ENCODE results near the gene GATB. TPM values are rescaled to one million over a fixed set of nuclear protein-coding genes. Genes with fewer than 3 reads are reported as not detected.

The GATB gene
- total RNA-seq, 1 donor from 2014 or later, result 20.9 TPM

DNA sequence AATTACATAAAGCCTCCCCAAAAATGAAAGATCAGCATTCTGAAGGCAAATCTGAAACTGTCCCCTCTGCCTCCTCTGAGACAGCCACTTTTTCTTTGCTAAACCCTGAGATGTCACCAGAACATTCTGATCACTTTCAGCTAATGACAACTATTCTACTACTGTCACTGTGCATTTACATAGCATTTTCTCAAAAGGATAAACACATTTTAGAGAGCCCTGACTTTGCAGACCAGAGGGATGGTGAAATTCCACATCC is 72.1 kb downstream of the GATB start:
- no peak for DNase-seq (ENCODE audit: low read depth)
- TF ChIP-seq, protein P1, sequence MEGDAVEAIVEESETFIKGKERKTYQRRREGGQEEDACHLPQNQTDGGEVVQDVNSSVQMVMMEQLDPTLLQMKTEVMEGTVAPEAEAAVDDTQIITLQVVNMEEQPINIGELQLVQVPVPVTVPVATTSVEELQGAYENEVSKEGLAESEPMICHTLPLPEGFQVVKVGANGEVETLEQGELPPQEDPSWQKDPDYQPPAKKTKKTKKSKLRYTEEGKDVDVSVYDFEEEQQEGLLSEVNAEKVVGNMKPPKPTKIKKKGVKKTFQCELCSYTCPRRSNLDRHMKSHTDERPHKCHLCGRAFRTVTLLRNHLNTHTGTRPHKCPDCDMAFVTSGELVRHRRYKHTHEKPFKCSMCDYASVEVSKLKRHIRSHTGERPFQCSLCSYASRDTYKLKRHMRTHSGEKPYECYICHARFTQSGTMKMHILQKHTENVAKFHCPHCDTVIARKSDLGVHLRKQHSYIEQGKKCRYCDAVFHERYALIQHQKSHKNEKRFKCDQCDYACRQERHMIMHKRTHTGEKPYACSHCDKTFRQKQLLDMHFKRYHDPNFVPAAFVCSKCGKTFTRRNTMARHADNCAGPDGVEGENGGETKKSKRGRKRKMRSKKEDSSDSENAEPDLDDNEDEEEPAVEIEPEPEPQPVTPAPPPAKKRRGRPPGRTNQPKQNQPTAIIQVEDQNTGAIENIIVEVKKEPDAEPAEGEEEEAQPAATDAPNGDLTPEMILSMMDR (conservative IDR thresholded peaks at IDR 0.05; ENCODE audit: low read depth, low read length), result no peak
- H3K4me3 ChIP-seq (ENCODE audit: low read depth, low read length), result no peak overlapping the region

DNA sequence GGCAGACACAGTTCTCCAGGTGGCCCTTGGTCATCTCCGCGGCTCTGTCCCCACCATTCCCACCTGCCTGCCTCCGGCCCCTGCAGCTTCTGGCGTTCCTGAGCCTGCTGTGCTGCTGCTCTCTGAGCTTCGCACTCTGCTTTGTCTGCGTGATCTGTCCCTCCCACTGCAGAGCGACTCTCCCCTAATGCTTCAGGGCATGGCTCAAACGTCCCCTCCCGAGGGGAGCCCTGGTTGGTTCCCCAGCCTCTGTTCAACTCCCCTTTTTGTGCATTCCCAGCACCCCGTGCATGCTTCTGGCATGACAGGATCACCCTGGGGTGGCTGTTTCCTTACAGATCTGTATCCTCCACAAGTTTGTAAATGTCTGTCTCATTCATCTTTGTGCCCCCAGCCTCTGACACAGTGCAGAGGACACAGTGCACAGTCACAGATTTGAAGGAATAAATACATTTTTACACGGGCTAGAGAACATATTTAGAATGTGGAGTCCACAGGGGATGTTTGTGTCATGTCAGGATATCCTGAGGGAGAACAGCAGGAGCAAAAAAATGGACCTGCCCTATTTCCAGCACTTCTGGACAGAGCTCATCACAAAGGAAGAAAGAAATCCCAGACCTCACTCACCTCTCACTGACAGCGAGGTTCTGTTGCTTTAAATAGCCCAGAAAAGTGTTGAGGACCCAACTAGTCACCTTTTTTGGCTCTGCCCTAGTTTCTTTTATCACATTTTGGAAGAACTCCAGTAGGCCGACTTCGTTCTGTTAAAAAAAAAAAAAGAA is 72.6 kb downstream of the GATB start:
- no peak for DNase-seq (ENCODE audit: low read depth)
- H3K4me3 ChIP-seq (ENCODE audit: low read depth, low read length), result no peak overlapping the region
- TF ChIP-seq, protein P1 (conservative IDR thresholded peaks at IDR 0.05; ENCODE audit: low read depth, low read length), result no peak

DNA sequence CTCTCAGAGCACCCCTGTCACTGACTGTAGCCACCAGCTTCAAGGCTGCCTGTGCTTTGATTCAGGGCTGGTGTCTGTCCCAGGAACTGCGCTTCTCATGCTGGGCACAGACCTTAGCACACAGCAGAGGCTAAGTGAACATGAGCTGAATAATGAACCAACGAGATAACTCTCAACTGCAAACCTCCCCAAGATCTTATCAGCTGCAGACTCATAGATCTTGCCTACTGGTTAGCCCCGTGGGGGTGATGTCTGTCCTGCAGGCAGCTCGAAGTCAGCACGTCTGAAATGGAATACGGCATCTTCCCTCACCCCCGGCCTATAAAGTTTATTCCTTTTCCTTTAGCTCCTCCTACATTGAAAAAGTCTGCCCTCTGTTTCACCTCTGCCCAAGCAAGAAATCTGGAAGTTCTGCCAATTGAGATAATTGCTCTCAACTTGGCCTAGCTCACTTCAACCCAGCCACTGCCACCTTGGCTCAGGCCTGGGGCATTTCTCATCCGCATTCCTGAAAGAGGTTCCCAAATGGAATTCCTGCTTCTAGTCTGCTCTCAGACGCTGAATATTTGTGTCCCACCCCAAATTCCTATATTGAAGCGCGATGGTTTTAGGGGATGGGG is 73.7 kb downstream of the GATB start:
- no peak for DNase-seq (ENCODE audit: low read depth)
- H3K4me3 ChIP-seq (ENCODE audit: low read depth, low read length), result no peak overlapping the region
- TF ChIP-seq, protein P1 (conservative IDR thresholded peaks at IDR 0.05; ENCODE audit: low read depth, low read length), result no peak

DNA sequence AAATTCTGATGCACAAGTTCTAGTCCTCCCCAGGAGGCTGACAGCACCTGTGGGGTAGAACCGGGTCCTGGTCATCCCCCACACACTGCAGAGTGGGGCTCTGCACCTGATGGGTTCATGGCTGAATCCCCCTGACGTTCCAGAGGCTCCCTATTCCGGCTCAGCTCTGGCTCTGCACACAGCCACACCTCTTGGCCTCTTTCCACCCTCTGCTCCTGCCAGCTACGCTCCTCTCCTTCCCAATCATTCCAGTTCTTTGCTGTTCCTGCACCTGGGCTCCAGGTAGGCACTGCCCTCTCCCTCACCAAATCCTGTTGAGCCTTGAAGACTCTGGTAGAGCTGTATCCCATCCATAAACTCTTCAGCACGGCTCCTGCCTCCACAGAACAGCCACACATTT is 75.5 kb downstream of the GATB start:
- TF ChIP-seq, protein P1 (conservative IDR thresholded peaks at IDR 0.05; ENCODE audit: low read depth, low read length), result no peak
- H3K4me3 ChIP-seq (ENCODE audit: low read depth, low read length), result no peak overlapping the region
- no peak for DNase-seq (ENCODE audit: low read depth)

DNA sequence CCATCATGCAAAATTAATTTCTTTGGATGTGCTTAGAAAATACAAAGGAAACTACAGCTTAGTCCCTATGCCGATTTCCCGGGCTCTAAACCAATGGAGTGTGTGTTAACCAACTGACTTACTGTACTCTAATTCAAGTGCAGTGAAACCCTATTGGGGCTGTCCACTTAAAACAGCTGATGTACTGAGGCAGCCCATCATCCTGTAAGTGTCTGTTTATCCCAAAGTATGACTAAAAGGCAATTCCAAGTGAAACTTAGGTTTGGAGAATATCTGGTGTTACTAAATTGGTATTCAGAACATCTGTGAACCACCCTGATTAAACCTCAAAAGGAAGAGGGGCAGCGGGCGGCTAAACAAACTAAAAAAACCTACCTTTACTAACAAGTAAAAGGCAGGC is 79.7 kb downstream of the GATB start:
- no peak for DNase-seq (ENCODE audit: low read depth)
- TF ChIP-seq, protein P1 (conservative IDR thresholded peaks at IDR 0.05; ENCODE audit: low read depth, low read length), result no peak
- H3K4me3 ChIP-seq (ENCODE audit: low read depth, low read length), result no peak overlapping the region

DNA sequence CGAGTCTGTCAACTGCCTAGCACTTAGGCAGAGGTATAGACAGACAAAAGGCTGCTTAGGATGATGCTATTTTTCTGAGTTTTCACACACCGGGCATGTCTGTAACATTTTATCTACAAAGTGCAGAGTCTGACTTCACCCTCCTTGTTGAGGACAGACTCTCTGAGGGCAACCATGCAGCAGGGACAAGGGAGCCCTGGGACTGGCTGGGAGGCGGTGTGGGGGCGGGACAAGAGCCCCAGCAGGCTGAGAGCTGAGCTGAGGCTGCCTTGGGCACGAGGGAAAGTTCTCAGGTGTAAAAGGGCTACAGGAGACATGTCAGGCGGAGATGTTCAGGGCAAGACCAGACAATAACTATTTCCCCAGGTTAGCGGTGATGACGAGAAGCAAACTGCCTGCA is 81.6 kb downstream of the GATB start:
- DNase-seq (ENCODE audit: low read depth), result no peak
- TF ChIP-seq, protein P1 (conservative IDR thresholded peaks at IDR 0.05; ENCODE audit: low read depth, low read length), result no peak
- no peak overlapping the region for H3K4me3 ChIP-seq (ENCODE audit: low read depth, low read length)
